NCI-H748 (cell line): Measurements from ENCODE around the gene ADORA3.
"Not testable (repeated sequence)": the region's sequence is repeated elsewhere in the genome, so short reads cannot be mapped to it uniquely, and the experiment has no call there.

Experiments used
- DNase-seq: peaks from one replicate; lab custom pipeline; 2025; ENCODE audit not compliant: unreplicated experiment; lab: John Stamatoyannopoulos, UW

ADORA3 gene

GRCh38 chr1:111503585-111504060, at the start of gene ADORA3, which contains the start of gene TMIGD3:
Gene ADORA3, minus strand, starts transcription at chr1:111503633. Its CDS starts 279 bp downstream, at chr1:111503354.
Gene TMIGD3, minus strand, starts transcription at chr1:111503633. Its CDS starts 279 bp downstream, at chr1:111503354.
- no peak for DNase-seq

GRCh38 chr1:111553196-111553595, 49.8 kb upstream of the ADORA3 start:
- DNase-seq, result no peak

- DNase-seq, result no peak
These were observed 49.2 kb upstream of the ADORA3 start for GRCh38 chr1:111552587-111552986.

- no peak for DNase-seq
These were observed 48.4 kb upstream of the ADORA3 start for GRCh38 chr1:111551623-111552411.

GRCh38 chr1:111547786-111548185, 44.4 kb upstream of the ADORA3 start:
- DNase-seq, result not testable (repeated sequence)

- no peak for DNase-seq
These were observed 38.8 kb upstream of the ADORA3 start for GRCh38 chr1:111542187-111542586.

GRCh38 chr1:111541721-111542120, 38.3 kb upstream of the ADORA3 start:
- DNase-seq, result no peak

- no peak for DNase-seq
These were observed 37.5 kb upstream of the ADORA3 start for GRCh38 chr1:111540928-111541327.

- no peak for DNase-seq
These were observed 35.1 kb upstream of the ADORA3 start for GRCh38 chr1:111538343-111539025.

GRCh38 chr1:111535256-111536191, 32.1 kb upstream of the ADORA3 start:
- no peak for DNase-seq

GRCh38 chr1:111520053-111520452, 16.6 kb upstream of the ADORA3 start:
- no peak for DNase-seq

- peak; percentile 89 for DNase-seq
These were observed 14.2 kb upstream of the ADORA3 start for GRCh38 chr1:111517469-111518225.

- DNase-seq, result no peak
These were observed 12.6 kb upstream of the ADORA3 start for GRCh38 chr1:111516005-111516535.

GRCh38 chr1:111515291-111516004, 12.0 kb upstream of the ADORA3 start:
- DNase-seq, result no peak

- DNase-seq, result peak; percentile 14
These were observed 10.1 kb upstream of the ADORA3 start for GRCh38 chr1:111513410-111514020.

- no peak for DNase-seq
These were observed 9.5 kb upstream of the ADORA3 start for GRCh38 chr1:111512931-111513330.

- DNase-seq, result no peak
These were observed 8.9 kb upstream of the ADORA3 start for GRCh38 chr1:111512132-111512889.

- no peak for DNase-seq
These were observed 7.9 kb upstream of the ADORA3 start for GRCh38 chr1:111511370-111511769.
